ENCODE data around the gene CLEC16A.
A peak's percentile ranks its signal among the peaks of the same experiment; 100 is the strongest.

Gene CLEC16A

GRCh38 chr16:11105038-11105903, 160.9 kb downstream of the CLEC16A start:
- H3K27me3 ChIP-seq (ENCODE audit: insufficient read depth, poor library complexity, severe bottlenecking), result no peaks in the 10 kb centered on the region
- no peak overlapping the region for H3K4me3 ChIP-seq (replicated peaks; ENCODE audit: insufficient read depth, low read length)
- TF ChIP-seq POLR2AphosphoS5 (IDR thresholded peaks at IDR 0.05; ENCODE audit: low read depth), result peak; percentile 84
- peak; percentile 8; the same call in 1 of the 2 replicates for TF ChIP-seq SPI1 (IDR thresholded peaks at IDR 0.05; ENCODE audit: borderline replicate concordance, low read depth)
- no peak for TF ChIP-seq CTCF (IDR thresholded peaks at IDR 0.05; ENCODE audit: insufficient read depth, low read length)
- peak; percentile 84 to 87 for DNase-seq (ENCODE audit: low read depth in 1 of 2, low spot score in 1 of 2)
- H3K27ac ChIP-seq (replicated peaks), result no peak overlapping the region

- Histone ChIP-seq H3K4me3 (replicated peaks; ENCODE audit: insufficient read depth, low read length) (no peak overlapping the region), H3K27ac (replicated peaks) (no peak overlapping the region), H3K27me3 (ENCODE audit: insufficient read depth, poor library complexity, severe bottlenecking) (no peaks in the 10 kb centered on the region)
- TF ChIP-seq POLR2AphosphoS5 (IDR thresholded peaks at IDR 0.05; ENCODE audit: low read depth) (no peak), REST (IDR thresholded peaks at IDR 0.05; ENCODE audit: insufficient replicate concordance, low read depth) (no peak), GABPA (IDR thresholded peaks at IDR 0.05; ENCODE audit: low read depth) (no peak), CTCF (IDR thresholded peaks at IDR 0.05; ENCODE audit: insufficient read depth, low read length) (no peak), SPI1 (IDR thresholded peaks at IDR 0.05; ENCODE audit: borderline replicate concordance, low read depth) (no peak)
- DNase-seq (ENCODE audit: low read depth in 1 of 2, low spot score in 1 of 2), result no peak
Observed at GRCh38 chr16:11106726-11107125, 162.4 kb downstream of the CLEC16A start.

- TF ChIP-seq POLR2AphosphoS5 (IDR thresholded peaks at IDR 0.05; ENCODE audit: low read depth) (no peak), REST (IDR thresholded peaks at IDR 0.05; ENCODE audit: insufficient replicate concordance, low read depth) (no peak), CTCF (IDR thresholded peaks at IDR 0.05; ENCODE audit: insufficient read depth, low read length) (no peak), GABPA (IDR thresholded peaks at IDR 0.05; ENCODE audit: low read depth) (no peak), SPI1 (IDR thresholded peaks at IDR 0.05; ENCODE audit: borderline replicate concordance, low read depth) (no peak)
- no peak for DNase-seq (ENCODE audit: low read depth in 1 of 2, low spot score in 1 of 2)
- H3K4me3 ChIP-seq (replicated peaks; ENCODE audit: insufficient read depth, low read length), result no peak overlapping the region
- H3K27ac ChIP-seq (replicated peaks), result no peak overlapping the region
- H3K27me3 ChIP-seq (ENCODE audit: insufficient read depth, poor library complexity, severe bottlenecking), result no peaks in the 10 kb centered on the region
Observed at GRCh38 chr16:11107780-11108465, 163.6 kb downstream of the CLEC16A start.

Data from HL-60 (cell line).